Measurements from ENCODE around the gene LSM4.

- TF ChIP-seq, protein P1, sequence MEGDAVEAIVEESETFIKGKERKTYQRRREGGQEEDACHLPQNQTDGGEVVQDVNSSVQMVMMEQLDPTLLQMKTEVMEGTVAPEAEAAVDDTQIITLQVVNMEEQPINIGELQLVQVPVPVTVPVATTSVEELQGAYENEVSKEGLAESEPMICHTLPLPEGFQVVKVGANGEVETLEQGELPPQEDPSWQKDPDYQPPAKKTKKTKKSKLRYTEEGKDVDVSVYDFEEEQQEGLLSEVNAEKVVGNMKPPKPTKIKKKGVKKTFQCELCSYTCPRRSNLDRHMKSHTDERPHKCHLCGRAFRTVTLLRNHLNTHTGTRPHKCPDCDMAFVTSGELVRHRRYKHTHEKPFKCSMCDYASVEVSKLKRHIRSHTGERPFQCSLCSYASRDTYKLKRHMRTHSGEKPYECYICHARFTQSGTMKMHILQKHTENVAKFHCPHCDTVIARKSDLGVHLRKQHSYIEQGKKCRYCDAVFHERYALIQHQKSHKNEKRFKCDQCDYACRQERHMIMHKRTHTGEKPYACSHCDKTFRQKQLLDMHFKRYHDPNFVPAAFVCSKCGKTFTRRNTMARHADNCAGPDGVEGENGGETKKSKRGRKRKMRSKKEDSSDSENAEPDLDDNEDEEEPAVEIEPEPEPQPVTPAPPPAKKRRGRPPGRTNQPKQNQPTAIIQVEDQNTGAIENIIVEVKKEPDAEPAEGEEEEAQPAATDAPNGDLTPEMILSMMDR (IDR thresholded peaks at IDR 0.05; ENCODE audit: low read depth, low read length, poor library complexity, severe bottlenecking) = no peak
- no peak for TF ChIP-seq EZH2phosphoT487 (IDR thresholded peaks at IDR 0.05; ENCODE audit: borderline replicate concordance, low read length)
These were observed 35.8 kb downstream of the LSM4 start for GRCh38 chr19:18286973-18287635.
